NOMO-1 treated with DMSO at 0.1 percent for 48 hours (cell line): ENCODE results near the gene LHX3.

Experiments used
- DNase-seq: peaks from one replicate; lab custom pipeline; 2025; ENCODE audit not compliant: unreplicated experiment; lab: John Stamatoyannopoulos, UW

The LHX3 gene

GRCh38 chr9:136209232-136209631 lies 4.3 kb upstream of the LHX3 start:
- no peak for DNase-seq

GRCh38 chr9:136208675-136209074 lies 3.7 kb upstream of the LHX3 start:
- DNase-seq = no peak

GRCh38 chr9:136207616-136208015 lies 2.7 kb upstream of the LHX3 start:
- no peak for DNase-seq

GRCh38 chr9:136206602-136207275 lies 1.8 kb upstream of the LHX3 start:
- DNase-seq = peak; percentile 91

GRCh38 chr9:136205707-136205992 lies 722 bp upstream of the LHX3 start:
- no peak for DNase-seq

- no peak for DNase-seq
Measured at GRCh38 chr9:136204145-136204805, 653 bp downstream of the LHX3 start.

- DNase-seq = no peak
Measured at GRCh38 chr9:136203408-136204144, 1.4 kb downstream of the LHX3 start.

GRCh38 chr9:136202454-136203407 lies 2.2 kb downstream of the LHX3 start:
- DNase-seq = no peak

GRCh38 chr9:136201609-136202453 lies 3.1 kb downstream of the LHX3 start:
- no peak for DNase-seq

GRCh38 chr9:136201174-136201573 lies 3.8 kb downstream of the LHX3 start:
- no peak for DNase-seq

GRCh38 chr9:136200424-136200823 lies 4.5 kb downstream of the LHX3 start:
- no peak for DNase-seq

- no peak for DNase-seq
Measured at GRCh38 chr9:136199391-136200288, 5.3 kb downstream of the LHX3 start.

GRCh38 chr9:136198605-136199083 lies 6.3 kb downstream of the LHX3 start:
- no peak for DNase-seq

GRCh38 chr9:136197930-136198604 lies 6.9 kb downstream of the LHX3 start:
- DNase-seq = no peak

GRCh38 chr9:136197084-136197875 lies 7.6 kb downstream of the LHX3 start:
- DNase-seq = no peak

GRCh38 chr9:136196404-136197083 lies 8.4 kb downstream of the LHX3 start:
- DNase-seq = no peak

- DNase-seq = no peak
Measured at GRCh38 chr9:136194540-136194939, 10.4 kb downstream of the LHX3 start.
